K562 (cell line): ENCODE results near the gene CABP2. TPM values are rescaled to one million over a fixed set of nuclear protein-coding genes. Genes with fewer than 3 reads are reported as not detected.
A peak's percentile ranks its signal among the peaks of the same experiment; 100 is the strongest.

ENCODE experiments used
- ARID4B ChIP-seq: sonication (generic); formaldehyde crosslinking; IDR thresholded peaks from 2 replicates; pipeline ENCODE4 v1.8.0; 2022; ENCODE audit warnings: mild to moderate bottlenecking, missing genetic modification reagents
- CTBP1 ChIP-seq: fragments of 450-650 bp; IDR thresholded peaks from 2 replicates; pipeline ENCODE4 v1.6.1; 2016; ENCODE audit warnings: borderline replicate concordance
- FOXK1 ChIP-seq: sonication (generic); formaldehyde crosslinking; IDR thresholded peaks from 2 replicates; pipeline ENCODE4 v1.8.0; 2022; ENCODE audit warnings: missing genetic modification reagents, mild to moderate bottlenecking, borderline replicate concordance
- KLF16 ChIP-seq: IDR thresholded peaks from 2 replicates; pipeline ENCODE4 v1.6.1; 2016; ENCODE audit warnings: antibody characterized with exemption
- NR2C2 ChIP-seq, 2 experiments: fragments of 200-800 bp in 1 of 2; sonication (Bioruptor generic) in 1 of 2; sonication (generic) in 1 of 2; formaldehyde crosslinking in 1 of 2; IDR thresholded peaks; 2 replicates each; pipeline versions ENCODE4 v1.6.1 to v1.8.0; 2016 to 2022; ENCODE audit warnings: mild to moderate bottlenecking in 1 of 2, missing compliant biosample characterization in 1 of 2, missing genetic modification characterization in 1 of 2, missing genetic modification reagents in 1 of 2
- RUNX1 ChIP-seq: sonication (generic); IDR thresholded peaks from 2 replicates; pipeline ENCODE4 v1.6.1; 2016; ENCODE audit warnings: antibody characterized with exemption, low read depth
- SAP30 ChIP-seq: fragments of 200-600 bp; sonication (generic); IDR thresholded peaks from 2 replicates; pipeline ENCODE4 v1.6.1; 2012; ENCODE audit warnings: borderline replicate concordance, low read depth, mild to moderate bottlenecking, moderate library complexity, low read length, control low read depth, inconsistent platforms; ENCODE audit not compliant: insufficient read depth, poor library complexity, severe bottlenecking
- SP2 ChIP-seq: IDR thresholded peaks from 2 replicates; pipeline ENCODE4 v1.6.1; 2011; ENCODE audit warnings: mild to moderate bottlenecking, low read depth, low read length, moderate library complexity; ENCODE audit not compliant: poor library complexity, severe bottlenecking; ENCODE audit errors: extremely low read depth
- YBX1 ChIP-seq: fragments of 450-650 bp; IDR thresholded peaks from 2 replicates; pipeline ENCODE4 v1.7.1; 2016; ENCODE audit warnings: mild to moderate bottlenecking
- ZBTB33 ChIP-seq: sonication (generic); formaldehyde crosslinking; IDR thresholded peaks from 2 replicates; pipeline ENCODE4 v1.8.1; 2023; ENCODE audit warnings: mild to moderate bottlenecking, missing genetic modification reagents
- ZBTB43 ChIP-seq: sonication (generic); formaldehyde crosslinking; IDR thresholded peaks from 2 replicates; pipeline ENCODE4 v1.8.0; 2023; ENCODE audit warnings: mild to moderate bottlenecking, missing genetic modification reagents
- ZNF253 ChIP-seq: fragments of 250-450 bp; sonication (Bioruptor Pico); conservative IDR thresholded peaks from 2 replicates; pipeline ENCODE4 v1.6.1; 2021; ENCODE audit warnings: mild to moderate bottlenecking
- ZNF76 ChIP-seq: fragments of 250-450 bp; sonication (Bioruptor Pico); IDR thresholded peaks from 2 replicates; pipeline ENCODE4 v1.4.0; 2020; ENCODE audit warnings: mild to moderate bottlenecking, moderate library complexity, borderline replicate concordance
- polyA plus RNA-seq, 8 experiments: library from polyadenylated mRNA; depleted of rRNA in 4 of 8; stranded (reverse) in 5 of 8; unstranded in 3 of 8; fragments of >200 nt; fragmentation: Nextera tagmentation in 2 of 8; fragmentation: Illumina TruSeq in 1 of 8; extraction: Ambion mirVana in 2 of 8; extraction: Trizol in 1 of 8; gene quantifications; 2 replicates each; pipeline versions ENCODE4 v1.2.1 to v1.2.3, GENCODE V29; 2011 to 2014; ENCODE audit warnings: inconsistent platforms in 1 of 8, missing spikeins in 1 of 8
- total RNA-seq, 7 experiments: library from RNA; depleted of rRNA in 6 of 7; stranded (reverse); fragments of >200 nt in 6 of 7; fragmentation: Illumina TruSeq in 2 of 7; extraction: Trizol in 2 of 7; gene quantifications; 2 replicates each; pipeline versions ENCODE4 v1.2.1 to v1.2.3, GENCODE V29; 2011 to 2021; ENCODE audit warnings: low replicate concordance in 1 of 7
- TF ChIP-seq, protein P1 (sequence below): IDR thresholded peaks from 3 replicates; pipeline ENCODE4 v1.6.1; 2011; ENCODE audit warnings: borderline replicate concordance, mild to moderate bottlenecking; ENCODE audit not compliant: insufficient read length, insufficient read depth
- TF ChIP-seq, protein P2 (sequence below): IDR thresholded peaks from 2 replicates; pipeline ENCODE4 v1.6.1; 2012; ENCODE audit warnings: low read depth, low read length, improper control_type of control experiment, borderline replicate concordance

The CABP2 gene
- total and polyA plus RNA-seq, 9 of the 15 experiments (the other 6 are each of a cell fraction or from before 2014, with no cell fraction given), result not detected

DNA sequence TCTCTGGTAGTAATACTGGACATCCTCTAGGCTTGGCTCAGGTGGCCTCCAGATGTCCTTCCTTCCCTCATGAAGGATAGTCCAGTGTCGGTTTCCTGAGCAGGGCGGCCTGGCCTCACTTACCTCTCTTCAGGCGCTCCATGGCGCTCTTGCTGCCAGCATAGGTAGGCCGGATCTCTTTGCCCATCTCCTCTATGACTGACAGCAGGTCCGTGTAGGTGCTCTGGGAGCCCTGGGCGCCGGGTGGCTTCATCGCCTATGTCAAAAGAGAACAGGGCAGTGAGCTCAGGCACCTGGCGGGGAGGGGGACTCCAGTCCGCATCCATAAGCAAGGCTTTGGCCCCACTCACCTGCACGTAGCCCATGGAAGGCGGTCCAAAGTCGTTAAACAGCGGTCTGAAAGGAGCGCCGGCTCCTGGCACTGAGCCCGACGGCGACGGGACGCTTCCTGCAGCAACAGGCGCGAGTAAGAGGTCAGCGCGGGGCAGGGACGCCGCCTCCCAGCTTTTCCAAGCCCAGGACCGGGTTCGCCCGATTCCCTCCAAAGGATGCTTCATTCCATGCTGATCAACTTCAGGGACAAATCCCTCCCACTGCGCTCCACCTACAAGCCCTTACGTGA lies 15.9 kb downstream of the CABP2 start (continued):
- TF ChIP-seq RUNX1 (no peak), YBX1 (no peak), NR2C2 (CRISPR knock-in tag; IDR thresholded peaks at IDR 0.05) (no peak), NR2C2 (tag; IDR thresholded peaks at IDR 0.05) (no peak), ZBTB33 (no peak), FOXK1 (CRISPR knock-in tag) (no peak), SP2 (no peak), ZNF76 (CRISPR knock-in tag) (no peak), ZBTB43 (CRISPR knock-in tag) (0 out of 2 replicates have a peak, but pooled peaks have one; percentile 45), ZNF253 (no peak), KLF16 (no peak), SAP30 (no peak), ARID4B (peak; percentile 73; the same call in 1 of the 2 replicates), CTBP1 (no peak)
- TF ChIP-seq, protein P1, sequence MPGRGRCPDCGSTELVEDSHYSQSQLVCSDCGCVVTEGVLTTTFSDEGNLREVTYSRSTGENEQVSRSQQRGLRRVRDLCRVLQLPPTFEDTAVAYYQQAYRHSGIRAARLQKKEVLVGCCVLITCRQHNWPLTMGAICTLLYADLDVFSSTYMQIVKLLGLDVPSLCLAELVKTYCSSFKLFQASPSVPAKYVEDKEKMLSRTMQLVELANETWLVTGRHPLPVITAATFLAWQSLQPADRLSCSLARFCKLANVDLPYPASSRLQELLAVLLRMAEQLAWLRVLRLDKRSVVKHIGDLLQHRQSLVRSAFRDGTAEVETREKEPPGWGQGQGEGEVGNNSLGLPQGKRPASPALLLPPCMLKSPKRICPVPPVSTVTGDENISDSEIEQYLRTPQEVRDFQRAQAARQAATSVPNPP, result no peak
- TF ChIP-seq, protein P2, sequence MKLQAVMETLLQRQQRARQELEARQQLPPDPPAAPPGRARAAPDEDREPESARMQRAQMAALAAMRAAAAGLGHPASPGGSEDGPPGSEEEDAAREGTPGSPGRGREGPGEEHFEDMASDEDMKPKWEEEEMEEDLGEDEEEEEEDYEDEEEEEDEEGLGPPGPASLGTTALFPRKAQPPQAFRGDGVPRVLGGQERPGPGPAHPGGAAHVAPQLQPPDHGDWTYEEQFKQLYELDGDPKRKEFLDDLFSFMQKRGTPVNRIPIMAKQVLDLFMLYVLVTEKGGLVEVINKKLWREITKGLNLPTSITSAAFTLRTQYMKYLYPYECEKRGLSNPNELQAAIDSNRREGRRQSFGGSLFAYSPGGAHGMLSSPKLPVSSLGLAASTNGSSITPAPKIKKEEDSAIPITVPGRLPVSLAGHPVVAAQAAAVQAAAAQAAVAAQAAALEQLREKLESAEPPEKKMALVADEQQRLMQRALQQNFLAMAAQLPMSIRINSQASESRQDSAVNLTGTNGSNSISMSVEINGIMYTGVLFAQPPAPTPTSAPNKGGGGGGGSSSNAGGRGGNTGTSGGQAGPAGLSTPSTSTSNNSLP, result no peak
